ENCODE measurements around the gene ALPL.

DNA sequence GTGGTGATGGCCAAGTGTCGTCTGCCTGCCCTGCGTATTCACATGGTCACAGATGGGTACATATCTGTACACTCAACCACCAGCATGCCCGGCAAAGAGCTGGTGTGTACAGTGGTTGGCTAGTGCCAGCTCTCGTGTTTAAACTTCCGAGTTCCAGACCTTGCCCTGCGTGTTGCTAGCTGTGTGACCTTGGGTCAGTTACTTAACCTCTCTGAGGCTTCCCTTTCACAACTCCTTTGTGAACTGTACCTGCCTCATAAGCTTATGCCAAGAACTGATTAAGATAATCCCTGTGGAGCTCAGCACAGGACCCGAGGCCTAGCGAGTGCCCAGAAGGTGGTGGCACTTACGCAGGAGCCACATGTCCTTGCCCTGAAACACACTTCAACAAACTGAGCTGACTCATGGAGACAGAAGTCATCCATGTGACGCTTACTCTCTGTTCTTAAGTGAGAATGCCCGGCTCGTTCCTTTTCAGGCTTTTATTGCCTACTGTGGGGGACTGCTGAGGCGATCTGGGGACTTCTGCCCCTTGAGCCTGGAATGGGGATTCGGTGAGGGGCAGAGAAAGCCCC, 55.4 kb downstream of the ALPL start:
- TF ChIP-seq, protein P1, sequence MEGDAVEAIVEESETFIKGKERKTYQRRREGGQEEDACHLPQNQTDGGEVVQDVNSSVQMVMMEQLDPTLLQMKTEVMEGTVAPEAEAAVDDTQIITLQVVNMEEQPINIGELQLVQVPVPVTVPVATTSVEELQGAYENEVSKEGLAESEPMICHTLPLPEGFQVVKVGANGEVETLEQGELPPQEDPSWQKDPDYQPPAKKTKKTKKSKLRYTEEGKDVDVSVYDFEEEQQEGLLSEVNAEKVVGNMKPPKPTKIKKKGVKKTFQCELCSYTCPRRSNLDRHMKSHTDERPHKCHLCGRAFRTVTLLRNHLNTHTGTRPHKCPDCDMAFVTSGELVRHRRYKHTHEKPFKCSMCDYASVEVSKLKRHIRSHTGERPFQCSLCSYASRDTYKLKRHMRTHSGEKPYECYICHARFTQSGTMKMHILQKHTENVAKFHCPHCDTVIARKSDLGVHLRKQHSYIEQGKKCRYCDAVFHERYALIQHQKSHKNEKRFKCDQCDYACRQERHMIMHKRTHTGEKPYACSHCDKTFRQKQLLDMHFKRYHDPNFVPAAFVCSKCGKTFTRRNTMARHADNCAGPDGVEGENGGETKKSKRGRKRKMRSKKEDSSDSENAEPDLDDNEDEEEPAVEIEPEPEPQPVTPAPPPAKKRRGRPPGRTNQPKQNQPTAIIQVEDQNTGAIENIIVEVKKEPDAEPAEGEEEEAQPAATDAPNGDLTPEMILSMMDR (IDR thresholded peaks at IDR 0.05; ENCODE audit: low read length): no peak
- TF ChIP-seq EZH2 (IDR thresholded peaks at IDR 0.05; ENCODE audit: borderline replicate concordance, low read length): no peak
